Hepatocyte (in vitro differentiated cells): Measurements from ENCODE around the gene RGS19. TPM values are rescaled to one million over a fixed set of nuclear protein-coding genes. Genes with fewer than 3 reads are reported as not detected.

ENCODE experiments used
- DNase-seq: peaks from one replicate; pipeline ENCODE4 v3.0.0-alpha.2; 2016; ENCODE audit warnings: low spot score
- H2AFZ ChIP-seq: fragments of 200-600 bp; sonication (generic); 2 replicates; pipeline ENCODE4 v1.6.0; 2016; ENCODE audit warnings: antibody characterized with exemption, mild to moderate bottlenecking
- H3K27ac ChIP-seq: fragments of 200-600 bp; sonication (generic); 2 replicates; pipeline ENCODE4 v1.5.1; 2016; ENCODE audit warnings: mild to moderate bottlenecking
- H3K27me3 ChIP-seq: fragments of 200-600 bp; sonication (generic); 2 replicates; pipeline ENCODE4 v1.6.1; 2016
- H3K36me3 ChIP-seq: fragments of 200-600 bp; sonication (generic); replicated peaks from 2 replicates; pipeline ENCODE4 v1.5.1; 2016; ENCODE audit warnings: low read depth; ENCODE audit not compliant: insufficient read depth
- H3K4me1 ChIP-seq: fragments of 200-600 bp; sonication (generic); 2 replicates; pipeline ENCODE4 v1.5.1; 2016; ENCODE audit warnings: mild to moderate bottlenecking, moderate library complexity; ENCODE audit not compliant: insufficient read depth
- H3K4me2 ChIP-seq: fragments of 200-600 bp; sonication (generic); 2 replicates; pipeline ENCODE4 v1.6.0; 2016
- H3K4me3 ChIP-seq: fragments of 200-600 bp; sonication (generic); 2 replicates; pipeline ENCODE4 v1.5.1; 2016; ENCODE audit warnings: mild to moderate bottlenecking
- H3K79me2 ChIP-seq: fragments of 200-600 bp; sonication (generic); 2 replicates; pipeline ENCODE4 v1.6.0; 2017; ENCODE audit warnings: mild to moderate bottlenecking
- H3K9me2 ChIP-seq: fragments of 200-600 bp; sonication (generic); replicated peaks from 2 replicates; pipeline ENCODE4 v1.6.0; 2017; ENCODE audit warnings: mild to moderate bottlenecking; ENCODE audit not compliant: insufficient read depth
- H3K9me3 ChIP-seq: fragments of 200-600 bp; sonication (generic); 2 replicates; pipeline ENCODE4 v1.5.1; 2016; ENCODE audit warnings: low read depth, mild to moderate bottlenecking
- H4K20me1 ChIP-seq: fragments of 200-600 bp; sonication (generic); 2 replicates; pipeline ENCODE4 v1.6.0; 2016; ENCODE audit warnings: mild to moderate bottlenecking; ENCODE audit not compliant: insufficient read depth, poor library complexity, severe bottlenecking
- EZH2 ChIP-seq: fragments of 200-600 bp; sonication (generic); IDR thresholded peaks from 2 replicates; pipeline ENCODE4 v1.6.1; 2016; ENCODE audit warnings: antibody characterized with exemption, mild to moderate bottlenecking, borderline replicate concordance
- EZH2phosphoT487 ChIP-seq: fragments of 200-600 bp; sonication (generic); IDR thresholded peaks from one replicate; pipeline ENCODE4 v1.6.1; 2018; ENCODE audit warnings: antibody characterized with exemption, mild to moderate bottlenecking, low read depth, moderate library complexity; ENCODE audit not compliant: unreplicated experiment, severe bottlenecking
- WGBS: methylation state at CpG from one replicate; pipeline ENCODE4 v1.1.6; 2016; ENCODE audit warnings: low lambda C conversion rate; ENCODE audit errors: missing lambda C conversion rate; 5-methylcytosine and 5-hydroxymethylcytosine counted together
- polyA plus RNA-seq: library from polyadenylated mRNA; unstranded; fragments of >200 nt; fragmentation: Nextera tagmentation; extraction: Ambion mirVana; gene quantifications from 2 replicates; pipeline ENCODE4 v1.2.1, GENCODE V29; 2016
- total RNA-seq: library from RNA; depleted of rRNA; stranded (reverse); fragments of >200 nt; gene quantifications from 2 replicates; pipeline ENCODE4 v1.2.3, GENCODE V29; 2014
- TF ChIP-seq, protein P1 (sequence below): fragments of 200-600 bp; sonication (generic); IDR thresholded peaks from 2 replicates; pipeline ENCODE4 v1.5.1; 2016; ENCODE audit warnings: antibody characterized with exemption, mild to moderate bottlenecking; ENCODE audit not compliant: poor library complexity

The RGS19 gene
- total and polyA plus RNA-seq, 2 experiments from 2014 or later, result 8.8 to 10.9 TPM

DNA sequence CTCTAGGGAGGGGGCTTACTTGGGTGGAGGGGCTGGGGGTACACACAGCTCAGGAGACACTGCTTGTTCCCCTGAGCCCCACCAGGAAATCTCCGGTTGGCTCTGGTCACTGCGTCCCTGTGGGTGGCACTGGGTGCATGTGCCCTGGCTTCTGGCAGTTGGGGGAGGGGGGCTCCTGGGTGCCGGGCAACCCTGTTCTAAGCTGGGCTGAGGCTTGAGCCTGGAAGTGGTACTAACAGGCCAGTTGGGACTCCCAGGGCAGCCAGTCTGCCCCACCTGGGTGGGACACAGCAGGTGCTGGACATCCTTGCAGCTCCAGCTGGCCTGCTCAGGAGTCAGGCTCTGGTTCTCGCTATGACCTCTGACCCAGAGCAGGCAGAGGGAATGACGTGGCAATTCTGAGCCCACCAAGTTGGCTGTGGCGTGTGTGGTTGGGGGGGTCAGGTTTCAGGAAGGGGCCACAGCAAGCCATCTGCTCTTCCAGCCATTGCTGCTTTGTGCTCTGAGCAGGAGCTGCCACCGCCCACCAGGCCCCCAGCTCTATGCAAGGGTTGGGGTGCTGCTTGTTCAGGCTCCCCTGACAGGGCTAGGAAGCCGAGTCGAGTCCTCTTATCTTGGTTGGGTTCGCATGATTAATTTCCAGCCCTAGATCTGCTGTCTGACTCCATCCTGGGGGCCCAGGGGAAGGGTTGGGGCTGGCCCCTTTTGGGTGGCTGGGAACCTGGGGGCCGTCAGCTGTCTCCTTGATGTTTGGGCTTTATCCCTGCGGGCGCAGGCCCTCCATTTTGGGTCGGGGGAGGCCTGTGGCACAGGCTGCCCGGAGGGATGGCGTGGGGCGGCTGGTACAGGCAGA lies 42.7 kb downstream of the RGS19 start:
- peaks cover 10% of the 10 kb centered on the region for H4K20me1 ChIP-seq
- no peak for DNase-seq
- no peaks in the 10 kb centered on the region for H3K9me3 ChIP-seq
- H3K4me1 ChIP-seq, result peaks cover 21% of the 10 kb centered on the region
- TF ChIP-seq, protein P1, sequence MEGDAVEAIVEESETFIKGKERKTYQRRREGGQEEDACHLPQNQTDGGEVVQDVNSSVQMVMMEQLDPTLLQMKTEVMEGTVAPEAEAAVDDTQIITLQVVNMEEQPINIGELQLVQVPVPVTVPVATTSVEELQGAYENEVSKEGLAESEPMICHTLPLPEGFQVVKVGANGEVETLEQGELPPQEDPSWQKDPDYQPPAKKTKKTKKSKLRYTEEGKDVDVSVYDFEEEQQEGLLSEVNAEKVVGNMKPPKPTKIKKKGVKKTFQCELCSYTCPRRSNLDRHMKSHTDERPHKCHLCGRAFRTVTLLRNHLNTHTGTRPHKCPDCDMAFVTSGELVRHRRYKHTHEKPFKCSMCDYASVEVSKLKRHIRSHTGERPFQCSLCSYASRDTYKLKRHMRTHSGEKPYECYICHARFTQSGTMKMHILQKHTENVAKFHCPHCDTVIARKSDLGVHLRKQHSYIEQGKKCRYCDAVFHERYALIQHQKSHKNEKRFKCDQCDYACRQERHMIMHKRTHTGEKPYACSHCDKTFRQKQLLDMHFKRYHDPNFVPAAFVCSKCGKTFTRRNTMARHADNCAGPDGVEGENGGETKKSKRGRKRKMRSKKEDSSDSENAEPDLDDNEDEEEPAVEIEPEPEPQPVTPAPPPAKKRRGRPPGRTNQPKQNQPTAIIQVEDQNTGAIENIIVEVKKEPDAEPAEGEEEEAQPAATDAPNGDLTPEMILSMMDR, result no peak
- TF ChIP-seq EZH2 (no peak), EZH2phosphoT487 (no peak)
- peaks cover 35% of the 10 kb centered on the region for H3K27me3 ChIP-seq
- no peak overlapping the region for H3K4me3 ChIP-seq
- no peak overlapping the region for H3K4me2 ChIP-seq
- no peaks in the 10 kb centered on the region for H3K79me2 ChIP-seq
- no peak overlapping the region for H2AFZ ChIP-seq
- WGBS, result 71% methylated on average over 17 of the region's 17 CpGs
- H3K9me2 ChIP-seq, result no peaks in the 10 kb centered on the region
- no peaks in the 10 kb centered on the region for H3K36me3 ChIP-seq
- H3K27ac ChIP-seq, result no peak overlapping the region

DNA sequence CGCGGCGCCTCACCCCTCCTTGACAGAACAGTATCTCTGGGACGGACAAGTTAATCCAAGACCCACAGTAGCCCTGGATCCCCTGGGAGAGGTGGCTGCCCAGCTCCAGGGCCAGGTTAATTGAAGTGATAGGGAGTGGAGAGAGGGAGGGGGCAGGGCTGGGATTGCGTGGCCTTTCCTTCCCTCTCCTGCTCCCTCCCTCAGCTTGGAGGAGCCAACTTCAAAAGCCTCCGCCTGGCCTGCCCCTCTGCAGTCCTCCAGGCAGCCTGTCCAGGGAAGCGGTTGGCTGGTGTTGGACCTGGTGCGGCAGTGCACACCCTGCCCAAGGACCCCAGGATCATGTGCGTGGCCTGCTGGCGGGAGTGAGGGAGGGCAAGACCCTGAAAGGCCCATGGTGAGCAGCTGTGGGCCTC lies 43.4 kb downstream of the RGS19 start, which contains the start of gene C20orf204:
Gene C20orf204, plus strand, starts transcription at position 250 of the 413 bp plus-strand sequence. Its CDS starts 142 bp downstream, at position 392.
- Histone ChIP-seq H4K20me1 (peaks cover 14% of the 10 kb centered on the region), H3K27me3 (peaks cover 30% of the 10 kb centered on the region), H3K4me3 (no peak within 1 kb of the TSS), H3K79me2 (no peaks in the 10 kb centered on the region), H3K27ac (no peak within 1 kb of the TSS), H3K4me1 (peaks cover 17% of the 10 kb centered on the region), H3K9me3 (no peaks in the 10 kb centered on the region), H2AFZ (no peak within 1 kb of the TSS), H3K4me2 (no peak within 1 kb of the TSS), H3K9me2 (no peaks in the 10 kb centered on the region), H3K36me3 (no peaks in the 10 kb centered on the region)
- TF ChIP-seq, protein P1, result no peak
- TF ChIP-seq EZH2phosphoT487 (no peak), EZH2 (no peak)
- DNase-seq, result no peak
- 68% methylated on average over 9 of the region's 10 CpGs for WGBS

DNA sequence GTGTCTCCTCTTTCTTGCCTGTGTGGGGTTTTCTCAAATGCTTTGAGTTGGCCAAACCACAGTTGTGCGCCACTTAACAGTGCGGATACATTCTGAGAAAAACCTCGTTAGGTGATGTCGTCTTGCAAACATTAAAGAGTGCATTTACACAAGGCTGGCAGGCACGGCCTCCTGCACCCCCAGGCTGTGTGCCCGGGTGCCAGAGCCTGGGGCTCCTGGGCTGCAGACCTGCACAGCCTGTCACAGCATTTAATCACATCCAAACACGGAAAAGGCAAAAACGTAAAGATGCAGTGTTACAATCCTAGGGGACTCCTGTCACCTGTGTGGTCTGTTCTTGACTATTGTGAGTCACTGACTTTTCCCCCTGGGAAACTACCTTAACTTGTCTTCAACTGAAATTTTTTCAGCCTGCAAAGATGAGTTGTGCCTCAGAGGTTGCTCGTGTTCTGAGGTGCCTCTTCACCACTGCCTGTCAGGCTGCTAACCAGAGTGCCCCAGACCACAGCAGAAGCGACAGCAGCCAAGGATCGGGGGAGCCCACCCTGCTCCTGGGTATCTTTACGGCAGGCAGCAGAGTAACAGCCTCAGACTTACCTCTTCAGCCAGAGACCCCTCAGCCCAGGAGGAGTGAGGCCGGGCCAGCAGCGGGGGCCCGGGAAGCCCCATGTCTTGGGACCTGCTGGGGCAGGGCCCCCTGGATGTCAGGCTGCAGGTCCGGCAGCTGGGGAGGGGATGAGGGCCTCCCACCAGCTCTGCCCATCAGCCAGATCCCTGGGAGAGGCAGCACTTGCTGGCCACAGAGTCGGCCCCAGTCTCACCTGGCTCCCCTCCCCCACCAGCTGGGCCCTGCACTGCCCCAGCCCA lies 44.0 kb downstream of the RGS19 start:
- Histone ChIP-seq H2AFZ (no peak overlapping the region), H3K4me3 (no peak overlapping the region), H4K20me1 (peaks cover 15% of the 10 kb centered on the region), H3K79me2 (no peaks in the 10 kb centered on the region), H3K4me2 (no peak overlapping the region), H3K27me3 (peaks cover 24% of the 10 kb centered on the region), H3K36me3 (no peaks in the 10 kb centered on the region), H3K4me1 (peaks cover 17% of the 10 kb centered on the region), H3K27ac (no peak overlapping the region), H3K9me3 (no peaks in the 10 kb centered on the region), H3K9me2 (no peaks in the 10 kb centered on the region)
- no peak for TF ChIP-seq EZH2
- TF ChIP-seq EZH2phosphoT487, result no peak
- TF ChIP-seq, protein P1, result no peak
- DNase-seq, result no peak
- WGBS, result 73% methylated on average over 17 of the region's 17 CpGs
